Esophagus muscularis mucosa (tissue), 3 donors: Measurements from ENCODE around the gene PRKD1.

Source experiments
- EP300 ChIP-seq: sonication (generic); formaldehyde crosslinking; IDR thresholded peaks from one replicate; pipeline ENCODE4 v1.6.1; 2017; ENCODE audit warnings: antibody characterized with exemption
- TF ChIP-seq, protein P1 (sequence below), 3 experiments: fragments of 200-600 bp in 2 of 3; fragments of 450-650 bp in 1 of 3; sonication (generic) in 2 of 3; IDR thresholded peaks; one replicate each; pipeline ENCODE4 v1.5.1; 2017 to 2019; ENCODE audit warnings: antibody characterized with exemption in 3 of 3, mild to moderate bottlenecking in 2 of 3, moderate library complexity in 1 of 3

DNA sequence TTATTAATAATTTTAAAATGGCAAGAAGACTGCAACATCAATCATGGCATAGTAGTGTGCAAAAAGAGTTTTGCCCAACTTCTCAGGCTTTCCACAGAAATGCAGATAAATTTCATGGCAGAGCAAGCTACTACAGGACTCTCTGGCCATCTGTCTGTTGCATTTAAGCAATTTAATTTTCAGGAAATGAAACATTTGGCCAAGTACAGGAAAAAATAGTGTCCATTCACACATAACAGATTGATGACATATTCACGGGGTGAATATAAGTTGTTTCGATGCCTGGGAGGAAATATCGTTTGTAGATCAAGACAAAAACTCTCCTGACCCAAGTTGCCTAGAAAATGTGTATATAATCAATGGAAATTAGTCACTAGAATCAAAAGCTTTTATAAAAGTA, 324.0 kb downstream of the PRKD1 start:
- TF ChIP-seq, protein P1, sequence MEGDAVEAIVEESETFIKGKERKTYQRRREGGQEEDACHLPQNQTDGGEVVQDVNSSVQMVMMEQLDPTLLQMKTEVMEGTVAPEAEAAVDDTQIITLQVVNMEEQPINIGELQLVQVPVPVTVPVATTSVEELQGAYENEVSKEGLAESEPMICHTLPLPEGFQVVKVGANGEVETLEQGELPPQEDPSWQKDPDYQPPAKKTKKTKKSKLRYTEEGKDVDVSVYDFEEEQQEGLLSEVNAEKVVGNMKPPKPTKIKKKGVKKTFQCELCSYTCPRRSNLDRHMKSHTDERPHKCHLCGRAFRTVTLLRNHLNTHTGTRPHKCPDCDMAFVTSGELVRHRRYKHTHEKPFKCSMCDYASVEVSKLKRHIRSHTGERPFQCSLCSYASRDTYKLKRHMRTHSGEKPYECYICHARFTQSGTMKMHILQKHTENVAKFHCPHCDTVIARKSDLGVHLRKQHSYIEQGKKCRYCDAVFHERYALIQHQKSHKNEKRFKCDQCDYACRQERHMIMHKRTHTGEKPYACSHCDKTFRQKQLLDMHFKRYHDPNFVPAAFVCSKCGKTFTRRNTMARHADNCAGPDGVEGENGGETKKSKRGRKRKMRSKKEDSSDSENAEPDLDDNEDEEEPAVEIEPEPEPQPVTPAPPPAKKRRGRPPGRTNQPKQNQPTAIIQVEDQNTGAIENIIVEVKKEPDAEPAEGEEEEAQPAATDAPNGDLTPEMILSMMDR (IDR thresholded peaks at IDR 0.05), result no peak
- TF ChIP-seq EP300, result no peak
